ENCODE results near the gene FARP1. TPM values are rescaled to one million over a fixed set of nuclear protein-coding genes. Genes with fewer than 3 reads are reported as not detected.

Gene FARP1
- total RNA-seq, 4 donors from 2014 or later: 103 to 172 (median 129) TPM

- 88% methylated on average over 6 of the region's 6 CpGs for WGBS, 2 donors
- TF ChIP-seq POLR2A (IDR thresholded peaks at IDR 0.05): no peak
- TF ChIP-seq CTCF (IDR thresholded peaks at IDR 0.05): no peak
- Histone ChIP-seq H3K9me3 (no peaks in the 10 kb centered on the region), H3K36me3 (peaks cover 16 to 18% of the 10 kb centered on the region in 2 donors), H3K4me1 (peaks cover 7 to 10% of the 10 kb centered on the region in 2 donors), H3K27ac (no peak overlapping the region), H3K4me3 (replicated peaks in 1 of 3) (no peak overlapping the region), H3K27me3 (no peaks in the 10 kb centered on the region)
- intact Hi-C loops (cut with DNase I): loop anchor here (10.0 kb wide), 1 partner anchor 184 kb away; no protein-coding TSS in a partner anchor
- no peak for DNase-seq
Observed at GRCh38 chr13:98470920-98471319, 328.0 kb downstream of the FARP1 start.

- TF ChIP-seq POLR2A (IDR thresholded peaks at IDR 0.05) (no peak), CTCF (IDR thresholded peaks at IDR 0.05) (no peak)
- Histone ChIP-seq H3K27me3 (no peaks in the 10 kb centered on the region), H3K4me1 (peaks cover 17 to 20% of the 10 kb centered on the region in 2 donors), H3K4me3 (replicated peaks in 1 of 3) (no peak overlapping the region), H3K36me3 (peaks cover 15 to 16% of the 10 kb centered on the region in 2 donors), H3K9me3 (no peaks in the 10 kb centered on the region), H3K27ac (no peak overlapping the region)
- no peak for DNase-seq
- intact Hi-C loops (cut with DNase I): loop anchor here (10.0 kb wide), 1 partner anchor 183 kb away; no protein-coding TSS in a partner anchor
- WGBS, 2 donors: 87 to 95% methylated on average over 8 of the region's 10 CpGs
Observed at GRCh38 chr13:98471934-98472333, 329.0 kb downstream of the FARP1 start.

GRCh38 chr13:98473135-98473787, 330.4 kb downstream of the FARP1 start:
- Histone ChIP-seq H3K36me3 (peaks cover 15 to 16% of the 10 kb centered on the region in 2 donors), H3K4me3 (replicated peaks in 1 of 3) (no peak overlapping the region), H3K27ac (peak overlapping the region in 1 of 3 donors; percentile 21), H3K4me1 (peaks cover 18 to 21% of the 10 kb centered on the region in 2 donors), H3K27me3 (no peaks in the 10 kb centered on the region), H3K9me3 (no peaks in the 10 kb centered on the region)
- DNase-seq: no peak
- WGBS, 2 donors: 76 to 82% methylated on average over 3 to 5 of the region's 5 CpGs
- TF ChIP-seq CTCF (IDR thresholded peaks at IDR 0.05): no peak
- TF ChIP-seq POLR2A (IDR thresholded peaks at IDR 0.05): no peak
- intact Hi-C loops (cut with DNase I): loop anchor here (10.0 kb wide), 1 partner anchor 182 kb away; no protein-coding TSS in a partner anchor

GRCh38 chr13:98473788-98474144, 330.9 kb downstream of the FARP1 start:
- TF ChIP-seq POLR2A (IDR thresholded peaks at IDR 0.05) (no peak), CTCF (IDR thresholded peaks at IDR 0.05) (no peak)
- Histone ChIP-seq H3K4me3 (replicated peaks in 1 of 3) (no peak overlapping the region), H3K27me3 (no peaks in the 10 kb centered on the region), H3K36me3 (peaks cover 15 to 16% of the 10 kb centered on the region in 2 donors), H3K4me1 (peaks cover 18 to 21% of the 10 kb centered on the region in 2 donors), H3K9me3 (no peaks in the 10 kb centered on the region), H3K27ac (peak overlapping the region in 1 of 3 donors; percentile 21)
- DNase-seq: no peak
- intact Hi-C loops (cut with DNase I): loop anchor here (10.0 kb wide), 1 partner anchor 181 kb away; no protein-coding TSS in a partner anchor
- 87 to 90% methylated on average over 7 of the region's 7 CpGs for WGBS, 2 donors

GRCh38 chr13:98474292-98474691, 331.4 kb downstream of the FARP1 start:
- H3K36me3 ChIP-seq: peaks cover 12 to 15% of the 10 kb centered on the region in 2 donors
- intact Hi-C loops (cut with DNase I): loop anchor here (10.0 kb wide), 1 partner anchor 181 kb away; no protein-coding TSS in a partner anchor
- DNase-seq: no peak
- H3K27me3 ChIP-seq: no peaks in the 10 kb centered on the region
- 92 to 95% methylated on average over 10 of the region's 10 CpGs for WGBS, 2 donors
- H3K27ac ChIP-seq: no peak overlapping the region
- TF ChIP-seq CTCF (IDR thresholded peaks at IDR 0.05) (no peak), POLR2A (IDR thresholded peaks at IDR 0.05) (no peak)
- H3K4me1 ChIP-seq: peaks cover 18 to 21% of the 10 kb centered on the region in 2 donors
- H3K9me3 ChIP-seq: no peaks in the 10 kb centered on the region
- H3K4me3 ChIP-seq (replicated peaks in 1 of 3): no peak overlapping the region
